Adrenal gland (tissue), 5 donors: ENCODE measurements around the gene GALNTL6.

Source experiments
- POLR2A ChIP-seq, 2 donors: fragments of 450-650 bp; IDR thresholded peaks; one replicate each; pipeline ENCODE4 v1.6.1; 2017; ENCODE audit warnings: antibody characterized with exemption in 2 of 2, mild to moderate bottlenecking in 2 of 2, moderate library complexity in 1 of 2
- TF ChIP-seq, protein P1 (sequence below), 6 experiments: fragments of 450-650 bp in 4 of 6; fragments of 200-600 bp in 2 of 6; sonication (generic) in 1 of 6; IDR thresholded peaks; 1 replicate in 5 of 6; 2 replicates in 1 of 6; pipeline versions ENCODE4 v1.5.1 to v1.8.0; 2016 to 2021; ENCODE audit warnings: antibody characterized with exemption in 6 of 6, mild to moderate bottlenecking in 2 of 6, moderate library complexity in 1 of 6
- donor health status: DM: no; HTN: no; CAD: no.

DNA sequence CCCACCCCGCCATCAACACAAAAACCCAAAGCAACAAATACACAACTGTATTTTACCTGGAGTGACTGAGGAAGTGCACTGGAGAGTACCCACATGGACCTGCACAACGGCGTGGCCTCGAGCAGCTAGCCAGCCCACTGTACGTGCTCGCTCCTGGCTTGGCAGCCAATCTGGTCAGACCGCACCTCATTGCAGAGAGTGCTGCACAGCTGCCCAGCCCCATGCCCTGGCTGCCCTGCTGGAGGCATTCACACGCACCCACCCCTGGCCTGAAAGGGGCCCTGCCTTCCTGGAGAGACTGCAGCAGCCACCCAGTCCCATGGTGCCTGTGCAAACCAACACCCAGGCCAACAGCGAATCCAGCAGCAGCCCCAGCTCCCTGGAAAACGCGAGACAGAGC is 116.3 kb downstream of the GALNTL6 start:
- TF ChIP-seq, protein P1, sequence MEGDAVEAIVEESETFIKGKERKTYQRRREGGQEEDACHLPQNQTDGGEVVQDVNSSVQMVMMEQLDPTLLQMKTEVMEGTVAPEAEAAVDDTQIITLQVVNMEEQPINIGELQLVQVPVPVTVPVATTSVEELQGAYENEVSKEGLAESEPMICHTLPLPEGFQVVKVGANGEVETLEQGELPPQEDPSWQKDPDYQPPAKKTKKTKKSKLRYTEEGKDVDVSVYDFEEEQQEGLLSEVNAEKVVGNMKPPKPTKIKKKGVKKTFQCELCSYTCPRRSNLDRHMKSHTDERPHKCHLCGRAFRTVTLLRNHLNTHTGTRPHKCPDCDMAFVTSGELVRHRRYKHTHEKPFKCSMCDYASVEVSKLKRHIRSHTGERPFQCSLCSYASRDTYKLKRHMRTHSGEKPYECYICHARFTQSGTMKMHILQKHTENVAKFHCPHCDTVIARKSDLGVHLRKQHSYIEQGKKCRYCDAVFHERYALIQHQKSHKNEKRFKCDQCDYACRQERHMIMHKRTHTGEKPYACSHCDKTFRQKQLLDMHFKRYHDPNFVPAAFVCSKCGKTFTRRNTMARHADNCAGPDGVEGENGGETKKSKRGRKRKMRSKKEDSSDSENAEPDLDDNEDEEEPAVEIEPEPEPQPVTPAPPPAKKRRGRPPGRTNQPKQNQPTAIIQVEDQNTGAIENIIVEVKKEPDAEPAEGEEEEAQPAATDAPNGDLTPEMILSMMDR (IDR thresholded peaks at IDR 0.05), result no peak
- no peak for TF ChIP-seq POLR2A (IDR thresholded peaks at IDR 0.05)
